22Rv1 (cell line): ENCODE measurements around the gene ANGPTL2.

Source experiments
- CTCF ChIP-seq: fragments of 450-650 bp; IDR thresholded peaks from 2 replicates; pipeline ENCODE4 v1.5.1; 2017; ENCODE audit warnings: mild to moderate bottlenecking
- ZFX ChIP-seq: fragments of 450-650 bp; IDR thresholded peaks from 2 replicates; pipeline ENCODE4 v1.6.1; 2017; ENCODE audit warnings: antibody characterized with exemption, borderline replicate concordance

DNA sequence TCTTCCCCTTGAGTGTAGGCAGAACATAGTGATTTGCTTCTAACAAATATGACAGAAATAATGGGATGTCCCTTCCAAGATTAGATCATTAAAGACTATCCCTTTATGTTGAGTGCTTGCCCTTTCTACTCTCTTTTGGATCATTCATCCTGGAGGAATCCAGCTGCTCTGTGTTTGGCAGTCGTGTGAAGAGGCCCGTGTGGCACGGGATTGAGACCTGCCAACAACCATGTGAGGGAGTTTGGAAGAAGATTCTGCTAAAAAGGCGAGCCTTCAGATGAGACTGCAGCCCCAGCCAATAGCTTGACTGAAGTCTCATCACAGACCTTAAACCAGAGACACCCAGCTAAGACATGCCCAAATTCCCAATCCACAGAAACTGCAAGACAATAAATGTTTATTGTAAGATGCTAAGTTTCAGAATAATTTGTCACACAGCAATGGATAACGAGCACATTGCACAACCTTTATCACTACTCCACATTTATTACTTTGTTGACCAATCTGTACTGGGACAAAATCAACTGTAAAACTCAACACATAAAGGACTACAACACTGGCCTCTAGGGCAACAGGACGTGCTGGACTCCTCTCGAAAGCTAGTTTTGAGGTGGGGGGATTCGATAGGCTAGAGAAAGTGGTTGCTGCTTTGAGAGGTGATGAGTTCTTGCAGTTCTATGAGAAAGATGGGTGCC lies 42.8 kb downstream of the ANGPTL2 start:
- TF ChIP-seq CTCF (no peak), ZFX (no peak)
